Cortex of kidney (tissue), 1 donor: ENCODE data around the gene ALKBH7.

ENCODE experiments used
- DNase-seq: peaks from one replicate; lab custom pipeline; 2025; lab: John Stamatoyannopoulos, UW

Gene ALKBH7

GRCh38 chr19:6424195-6424938, 51.8 kb downstream of the ALKBH7 start, which contains the start of gene KHSRP:
Gene KHSRP, minus strand, starts transcription at chr19:6424811. Its CDS starts 110 bp downstream, at chr19:6424701.
- DNase-seq: no peak
